Measurements from ENCODE around the gene SPDYA.

DNA sequence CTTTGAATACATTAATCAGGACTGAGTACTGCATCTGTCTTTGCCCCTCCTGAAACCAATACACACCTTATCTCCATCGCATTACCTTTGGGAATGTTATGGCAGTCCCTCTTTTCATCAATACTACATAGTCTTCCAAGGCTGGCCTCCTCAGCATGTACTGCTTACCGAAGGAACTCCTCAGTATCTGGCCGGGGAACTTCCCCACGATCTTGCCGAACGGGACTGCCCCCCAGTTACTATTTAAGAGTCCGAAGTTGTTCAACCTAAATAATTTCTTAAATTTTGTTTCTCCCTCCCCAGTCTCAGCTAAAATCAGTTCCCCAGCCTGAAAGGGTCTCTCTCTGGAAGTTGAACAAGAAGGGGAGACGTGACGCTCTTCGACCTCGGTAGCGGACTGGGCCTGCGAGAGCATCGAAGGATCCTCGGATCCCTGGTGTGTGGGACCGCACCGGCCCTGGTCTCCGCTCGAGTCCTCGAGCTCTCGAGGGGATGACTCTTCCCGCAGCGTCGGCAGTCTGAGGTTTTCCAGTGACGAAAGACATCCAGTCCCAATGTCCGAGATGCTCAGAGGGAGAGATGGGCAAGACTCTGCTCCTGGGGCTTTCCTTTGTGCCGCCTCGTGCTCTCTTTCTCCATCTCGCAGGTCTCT, 59.0 kb downstream of the SPDYA start:
- no peak for TF ChIP-seq POLR2AphosphoS5 (IDR thresholded peaks at IDR 0.05; ENCODE audit: low read depth, low read length)
- TF ChIP-seq, protein P1, sequence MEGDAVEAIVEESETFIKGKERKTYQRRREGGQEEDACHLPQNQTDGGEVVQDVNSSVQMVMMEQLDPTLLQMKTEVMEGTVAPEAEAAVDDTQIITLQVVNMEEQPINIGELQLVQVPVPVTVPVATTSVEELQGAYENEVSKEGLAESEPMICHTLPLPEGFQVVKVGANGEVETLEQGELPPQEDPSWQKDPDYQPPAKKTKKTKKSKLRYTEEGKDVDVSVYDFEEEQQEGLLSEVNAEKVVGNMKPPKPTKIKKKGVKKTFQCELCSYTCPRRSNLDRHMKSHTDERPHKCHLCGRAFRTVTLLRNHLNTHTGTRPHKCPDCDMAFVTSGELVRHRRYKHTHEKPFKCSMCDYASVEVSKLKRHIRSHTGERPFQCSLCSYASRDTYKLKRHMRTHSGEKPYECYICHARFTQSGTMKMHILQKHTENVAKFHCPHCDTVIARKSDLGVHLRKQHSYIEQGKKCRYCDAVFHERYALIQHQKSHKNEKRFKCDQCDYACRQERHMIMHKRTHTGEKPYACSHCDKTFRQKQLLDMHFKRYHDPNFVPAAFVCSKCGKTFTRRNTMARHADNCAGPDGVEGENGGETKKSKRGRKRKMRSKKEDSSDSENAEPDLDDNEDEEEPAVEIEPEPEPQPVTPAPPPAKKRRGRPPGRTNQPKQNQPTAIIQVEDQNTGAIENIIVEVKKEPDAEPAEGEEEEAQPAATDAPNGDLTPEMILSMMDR (IDR thresholded peaks at IDR 0.05), result no peak
